ENCODE data around the gene ADCY5.
A peak's percentile ranks its signal among the peaks of the same experiment; 100 is the strongest.

The ADCY5 gene

GRCh38 chr3:123292321-123293310, 156.3 kb downstream of the ADCY5 start:
- H3K9me3 ChIP-seq (replicated peaks in 1 of 11): no peaks in the 10 kb centered on the region
- no peak overlapping the region for H3K4me3 ChIP-seq
- H3K4me2 ChIP-seq: peak overlapping the region in 8 of 11 experiments; percentile 5 to 61 (median 41); a peak in 12 of 22 replicates
- peaks cover 0 to 35% (median 19%) of the 10 kb centered on the region in 10 experiments; a peak in 14 of 20 replicates for H3K4me1 ChIP-seq
- no peak overlapping the region for H3K9ac ChIP-seq
- TF ChIP-seq Cebpa-rat (IDR thresholded peaks at IDR 0.05): no peak
- H3K27ac ChIP-seq: no peak overlapping the region
- no peaks in the 10 kb centered on the region for H3K27me3 ChIP-seq
- peaks cover 0 to 4% (median 0%) of the 10 kb centered on the region in 11 experiments; a peak in 3 of 22 replicates for H4K20me1 ChIP-seq
- H3K36me3 ChIP-seq: no peaks in the 10 kb centered on the region

- peaks cover 0 to 16% (median 4%) of the 10 kb centered on the region in 11 experiments; a peak in 4 of 22 replicates for H4K20me1 ChIP-seq
- no peak for TF ChIP-seq Cebpa-rat (IDR thresholded peaks at IDR 0.05)
- H3K4me2 ChIP-seq: peak overlapping the region in 2 of 11 experiments; percentile 39 to 61; a peak in 2 of 22 replicates
- no peaks in the 10 kb centered on the region for H3K36me3 ChIP-seq
- H3K9me3 ChIP-seq (replicated peaks in 1 of 11): no peaks in the 10 kb centered on the region
- H3K4me3 ChIP-seq: no peak overlapping the region
- peaks cover 0 to 43% (median 24%) of the 10 kb centered on the region in 10 experiments; a peak in 14 of 20 replicates for H3K4me1 ChIP-seq
- no peak overlapping the region for H3K27ac ChIP-seq
- H3K27me3 ChIP-seq: no peaks in the 10 kb centered on the region
- H3K9ac ChIP-seq: no peak overlapping the region
Measured at GRCh38 chr3:123291404-123291803, 157.5 kb downstream of the ADCY5 start.

GRCh38 chr3:123290962-123291361, 157.9 kb downstream of the ADCY5 start:
- Histone ChIP-seq H3K9me3 (replicated peaks in 1 of 11) (no peaks in the 10 kb centered on the region), H3K36me3 (no peaks in the 10 kb centered on the region), H3K9ac (no peak overlapping the region), H4K20me1 (peaks cover 0 to 19% (median 5%) of the 10 kb centered on the region in 11 experiments; a peak in 9 of 22 replicates), H3K4me2 (no peak overlapping the region), H3K27me3 (no peaks in the 10 kb centered on the region), H3K4me3 (no peak overlapping the region), H3K27ac (no peak overlapping the region), H3K4me1 (peaks cover 0 to 46% (median 25%) of the 10 kb centered on the region in 10 experiments; a peak in 14 of 20 replicates)
- TF ChIP-seq Cebpa-rat (IDR thresholded peaks at IDR 0.05): no peak

- H3K27me3 ChIP-seq: no peaks in the 10 kb centered on the region
- no peaks in the 10 kb centered on the region for H3K9me3 ChIP-seq (replicated peaks in 1 of 11)
- TF ChIP-seq Cebpa-rat (IDR thresholded peaks at IDR 0.05): no peak
Measured at GRCh38 chr3:123290107-123290930, 158.6 kb downstream of the ADCY5 start.

GRCh38 chr3:123289391-123290106, 159.3 kb downstream of the ADCY5 start:
- H3K9ac ChIP-seq: no peak overlapping the region
- no peak overlapping the region for H3K27ac ChIP-seq
- no peak for TF ChIP-seq Cebpa-rat (IDR thresholded peaks at IDR 0.05)
- no peak overlapping the region for H3K4me3 ChIP-seq
- H3K4me2 ChIP-seq: no peak overlapping the region
- H3K27me3 ChIP-seq: no peaks in the 10 kb centered on the region
- H4K20me1 ChIP-seq: peaks cover 0 to 32% (median 5%) of the 10 kb centered on the region in 11 experiments; a peak in 9 of 22 replicates
- no peaks in the 10 kb centered on the region for H3K36me3 ChIP-seq
- peaks cover 0 to 50% (median 26%) of the 10 kb centered on the region in 10 experiments; a peak in 14 of 20 replicates for H3K4me1 ChIP-seq
- H3K9me3 ChIP-seq (replicated peaks in 1 of 11): no peaks in the 10 kb centered on the region

More at GRCh38 chr3:123290107-123290930, 158.6 kb downstream of the ADCY5 start:
- H3K9ac ChIP-seq: no peak overlapping the region
- H3K4me1 ChIP-seq: peaks cover 0 to 50% (median 26%) of the 10 kb centered on the region in 10 experiments; a peak in 14 of 20 replicates
- H3K4me2 ChIP-seq: no peak overlapping the region
- H3K36me3 ChIP-seq: no peaks in the 10 kb centered on the region
- H3K27ac ChIP-seq: no peak overlapping the region
- peaks cover 0 to 26% (median 5%) of the 10 kb centered on the region in 11 experiments; a peak in 9 of 22 replicates for H4K20me1 ChIP-seq
- H3K4me3 ChIP-seq: no peak overlapping the region

GRCh38 chr3:123287962-123288302, 161.0 kb downstream of the ADCY5 start:
- H3K9me3 ChIP-seq (replicated peaks in 1 of 11): no peaks in the 10 kb centered on the region
- TF ChIP-seq Cebpa-rat (IDR thresholded peaks at IDR 0.05): no peak
- peak overlapping the region in 8 of 11 experiments; percentile 19 to 72 (median 51); a peak in 12 of 22 replicates for H3K4me2 ChIP-seq
- H3K27me3 ChIP-seq: no peaks in the 10 kb centered on the region
- peaks cover 0 to 45% (median 21%) of the 10 kb centered on the region in 10 experiments; a peak in 14 of 20 replicates for H3K4me1 ChIP-seq
- H3K36me3 ChIP-seq: no peaks in the 10 kb centered on the region
- H3K27ac ChIP-seq: no peak overlapping the region
- no peak overlapping the region for H3K4me3 ChIP-seq
- no peak overlapping the region for H3K9ac ChIP-seq
- peaks cover 0 to 41% (median 5%) of the 10 kb centered on the region in 11 experiments; a peak in 9 of 22 replicates for H4K20me1 ChIP-seq

GRCh38 chr3:123287051-123287961, 161.6 kb downstream of the ADCY5 start:
- TF ChIP-seq Cebpa-rat (IDR thresholded peaks at IDR 0.05): no peak
- Histone ChIP-seq H3K4me2 (peak overlapping the region in 8 of 11 experiments; percentile 19 to 72 (median 51); a peak in 12 of 22 replicates), H3K4me1 (peaks cover 0 to 39% (median 16%) of the 10 kb centered on the region in 10 experiments; a peak in 13 of 20 replicates), H3K27ac (no peak overlapping the region), H3K9me3 (replicated peaks in 1 of 11) (no peaks in the 10 kb centered on the region), H3K27me3 (no peaks in the 10 kb centered on the region), H3K4me3 (no peak overlapping the region), H3K36me3 (no peaks in the 10 kb centered on the region), H4K20me1 (peaks cover 0 to 46% (median 5%) of the 10 kb centered on the region in 11 experiments; a peak in 9 of 22 replicates), H3K9ac (no peak overlapping the region)
